Kidney (tissue), 14 donors: Measurements from ENCODE around the gene TULP4. TPM values are rescaled to one million over a fixed set of nuclear protein-coding genes. Genes with fewer than 3 reads are reported as not detected.
A peak's percentile ranks its signal among the peaks of the same experiment; 100 is the strongest.

Experiments used
- DNase-seq, 5 donors: peaks; one replicate each; pipeline ENCODE4 v3.0.0-alpha.2; 2013 to 2020
- FAIRE-seq: peaks from 2 replicates; lab custom pipeline; 2012; peaks lifted over from hg19 to GRCh38; lab: Jason Lieb, UNC
- H3K27ac ChIP-seq, 2 donors: one replicate each; pipeline ENCODE4 v1.7.0; 2013; ENCODE audit warnings: low read depth in 2 of 2, low read length in 2 of 2, inconsistent platforms in 1 of 2
- H3K27me3 ChIP-seq: one replicate; pipeline ENCODE4 v1.7.1; 2013; ENCODE audit warnings: low read length, inconsistent platforms; ENCODE audit not compliant: control insufficient read depth, insufficient read depth
- H3K36me3 ChIP-seq, 3 donors: one replicate each; pipeline versions ENCODE4 v1.7.0 to v1.7.1; 2013; ENCODE audit warnings: low read length in 3 of 3, control low read depth in 1 of 3, inconsistent platforms in 1 of 3; ENCODE audit not compliant: insufficient read depth in 3 of 3, control insufficient read depth in 2 of 3
- H3K4me1 ChIP-seq, 3 donors: one replicate each; pipeline versions ENCODE4 v1.7.0 to v1.7.1; 2013; ENCODE audit warnings: low read length in 3 of 3, inconsistent platforms in 1 of 3, low read depth in 1 of 3; ENCODE audit not compliant: control insufficient read depth in 2 of 3, insufficient read depth in 2 of 3
- H3K4me3 ChIP-seq, 3 donors: one replicate each; pipeline versions ENCODE4 v1.7.0 to v1.8.1; 2013; ENCODE audit warnings: low read length in 3 of 3, control low read depth in 1 of 3, inconsistent platforms in 1 of 3
- H3K9ac ChIP-seq, 3 donors: one replicate each; pipeline versions ENCODE4 v1.7.0 to v1.7.1; 2013; ENCODE audit warnings: low read length in 3 of 3, control low read depth in 1 of 3, inconsistent platforms in 1 of 3
- H3K9me3 ChIP-seq, 3 donors: one replicate each; pipeline versions ENCODE4 v1.7.0 to v1.7.1; 2013; ENCODE audit warnings: low read length in 3 of 3, control low read depth in 1 of 3, inconsistent platforms in 1 of 3; ENCODE audit not compliant: control insufficient read depth in 2 of 3, insufficient read depth in 1 of 3
- intact Hi-C: fragments of 100-400 bp; cut with DNase I; formaldehyde crosslinking; loops from one replicate; pipeline ENCODE4 v1.11.1; 2022
- polyA plus RNA-seq: library from polyadenylated mRNA; stranded (reverse); fragments of 350-450 nt; fragmentation: Illumina TruSeq; extraction: RNeasy Lipid Tissue Mini Kit (QIAGEN cat#74804); gene quantifications from one replicate; pipeline ENCODE4 v1.2.3, GENCODE V29; 2014; ENCODE audit warnings: low read depth, low replicate concordance; ENCODE audit not compliant: insufficient read depth
- total RNA-seq: library from RNA; stranded (reverse); fragmentation: NEBNext Ultra II Directional; extraction: Animal tissue kit (Norgen Biotek cat#: 25700); gene quantifications from one replicate; pipeline ENCODE4 v1.2.1, GENCODE V29; 2021
- TF ChIP-seq, protein P1 (sequence below): IDR thresholded peaks from 3 replicates; pipeline ENCODE4 v1.5.1; 2012; ENCODE audit warnings: mild to moderate bottlenecking, moderate library complexity, borderline replicate concordance; ENCODE audit not compliant: insufficient read depth; ENCODE audit errors: extremely low read depth
- donor health status: control.
- donor health status: control.
- donor health status: control.
- donor health status: control.
- donor health status: control.
- donor health status: DM: yes; HTN: yes; CAD: no.
- donor health status: Normal renal cell carcinoma (clear cell type).

Gene TULP4
- total and polyA plus RNA-seq, 2 donors from 2014 or later = 3.3 to 114 TPM

DNA sequence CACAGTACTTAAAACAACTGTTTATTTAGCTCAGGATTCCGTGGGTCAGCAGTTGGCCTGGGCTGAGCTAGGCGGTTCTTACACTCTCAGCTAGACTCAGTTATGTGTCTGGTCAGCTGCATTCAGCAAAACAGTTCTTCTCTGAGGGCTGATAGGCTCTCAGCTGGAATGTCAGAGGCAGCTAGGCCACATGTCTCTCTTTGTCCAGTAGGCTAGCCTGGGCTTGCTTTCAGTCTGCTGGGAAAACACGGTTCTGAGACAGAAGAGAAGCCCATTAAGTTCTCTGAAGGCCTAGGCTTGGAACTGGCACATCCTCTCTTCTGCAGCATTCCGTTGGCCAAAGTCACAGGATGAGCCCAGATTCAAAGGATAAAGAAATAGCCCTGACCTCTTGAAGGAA lies 65.6 kb downstream of the TULP4 start:
- H3K36me3 ChIP-seq = no peaks in the 10 kb centered on the region
- intact Hi-C loops = no loop called here
- peaks cover 0 to 4% (median 0%) of the 10 kb centered on the region in 3 donors for H3K4me1 ChIP-seq
- no peak for FAIRE-seq
- TF ChIP-seq, protein P1, sequence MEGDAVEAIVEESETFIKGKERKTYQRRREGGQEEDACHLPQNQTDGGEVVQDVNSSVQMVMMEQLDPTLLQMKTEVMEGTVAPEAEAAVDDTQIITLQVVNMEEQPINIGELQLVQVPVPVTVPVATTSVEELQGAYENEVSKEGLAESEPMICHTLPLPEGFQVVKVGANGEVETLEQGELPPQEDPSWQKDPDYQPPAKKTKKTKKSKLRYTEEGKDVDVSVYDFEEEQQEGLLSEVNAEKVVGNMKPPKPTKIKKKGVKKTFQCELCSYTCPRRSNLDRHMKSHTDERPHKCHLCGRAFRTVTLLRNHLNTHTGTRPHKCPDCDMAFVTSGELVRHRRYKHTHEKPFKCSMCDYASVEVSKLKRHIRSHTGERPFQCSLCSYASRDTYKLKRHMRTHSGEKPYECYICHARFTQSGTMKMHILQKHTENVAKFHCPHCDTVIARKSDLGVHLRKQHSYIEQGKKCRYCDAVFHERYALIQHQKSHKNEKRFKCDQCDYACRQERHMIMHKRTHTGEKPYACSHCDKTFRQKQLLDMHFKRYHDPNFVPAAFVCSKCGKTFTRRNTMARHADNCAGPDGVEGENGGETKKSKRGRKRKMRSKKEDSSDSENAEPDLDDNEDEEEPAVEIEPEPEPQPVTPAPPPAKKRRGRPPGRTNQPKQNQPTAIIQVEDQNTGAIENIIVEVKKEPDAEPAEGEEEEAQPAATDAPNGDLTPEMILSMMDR = no peak
- H3K9ac ChIP-seq = no peak overlapping the region
- no peak overlapping the region for H3K4me3 ChIP-seq
- peak in 2 of 5 donors; percentile 22 to 46 for DNase-seq
- no peaks in the 10 kb centered on the region for H3K27me3 ChIP-seq
- H3K27ac ChIP-seq = no peak overlapping the region
- no peaks in the 10 kb centered on the region for H3K9me3 ChIP-seq

DNA sequence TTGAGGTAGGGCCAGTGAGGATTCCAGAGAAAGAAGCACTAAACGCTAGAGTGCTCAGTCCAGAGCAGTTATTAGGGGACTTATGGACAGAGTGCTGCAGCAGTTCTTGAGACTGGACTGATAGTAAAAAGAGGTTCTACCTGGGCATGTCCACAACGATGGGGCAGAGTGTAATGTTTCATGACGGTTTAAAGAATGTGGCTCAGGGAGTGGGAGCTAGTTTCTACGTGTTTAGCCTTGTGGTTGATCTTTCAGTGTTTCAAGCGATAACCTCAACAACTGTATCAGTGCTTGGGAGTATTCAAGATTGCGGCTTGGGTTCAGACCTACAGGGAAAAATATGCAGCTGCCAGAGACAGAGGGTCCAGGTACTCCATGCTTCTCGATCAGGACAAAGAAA lies 67.1 kb downstream of the TULP4 start:
- no peak overlapping the region for H3K4me3 ChIP-seq
- H3K36me3 ChIP-seq = no peaks in the 10 kb centered on the region
- H3K27me3 ChIP-seq = no peaks in the 10 kb centered on the region
- H3K4me1 ChIP-seq = no peaks in the 10 kb centered on the region
- TF ChIP-seq, protein P1 = no peak
- no peak overlapping the region for H3K27ac ChIP-seq
- H3K9me3 ChIP-seq = no peaks in the 10 kb centered on the region
- no peak overlapping the region for H3K9ac ChIP-seq
- intact Hi-C loops = no loop called here
- FAIRE-seq (no peak), DNase-seq (no peak)

DNA sequence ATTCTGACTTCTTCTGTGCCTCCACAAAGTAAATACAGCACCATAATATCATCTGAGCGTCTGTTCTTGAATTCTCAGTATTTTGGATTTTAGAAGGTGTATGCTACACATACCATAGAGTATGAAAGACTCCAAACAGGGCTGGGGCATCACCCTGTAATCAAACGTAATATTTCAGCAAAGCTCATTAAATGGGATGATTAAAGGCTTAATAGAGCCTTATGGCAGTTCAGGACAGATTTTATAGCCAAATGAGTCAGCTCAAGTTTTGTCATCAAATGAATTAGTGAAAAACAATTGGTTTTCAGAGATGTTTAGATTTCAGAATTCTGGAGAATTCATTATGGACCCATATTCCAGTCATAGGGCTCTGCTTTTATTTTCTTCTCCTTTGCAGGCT lies 68.9 kb downstream of the TULP4 start:
- no peak overlapping the region for H3K9ac ChIP-seq
- H3K27me3 ChIP-seq = no peaks in the 10 kb centered on the region
- FAIRE-seq = no peak
- TF ChIP-seq, protein P1 = no peak
- H3K4me1 ChIP-seq = no peaks in the 10 kb centered on the region
- H3K4me3 ChIP-seq = no peak overlapping the region
- no peak overlapping the region for H3K27ac ChIP-seq
- no peaks in the 10 kb centered on the region for H3K36me3 ChIP-seq
- intact Hi-C loops = no loop called here
- no peak for DNase-seq
- no peaks in the 10 kb centered on the region for H3K9me3 ChIP-seq

DNA sequence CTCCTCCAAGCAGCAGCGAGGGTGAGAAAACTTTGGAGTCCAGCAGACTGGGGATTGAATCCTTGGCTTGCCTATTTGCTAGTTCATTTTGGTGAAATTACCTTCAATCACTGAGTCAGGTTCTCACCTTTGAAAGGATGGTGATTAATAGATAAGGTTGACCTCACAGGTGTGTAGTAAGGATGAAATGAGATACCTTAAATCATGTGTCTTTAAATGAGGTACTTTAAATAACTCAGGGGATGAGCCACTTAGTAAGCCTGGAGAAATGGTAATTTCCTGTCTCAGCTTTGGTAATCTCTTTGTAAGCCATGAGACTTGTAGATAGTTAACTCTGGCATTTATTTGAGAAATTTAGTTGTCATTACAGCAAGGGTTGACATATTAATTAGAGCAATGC lies 70.2 kb downstream of the TULP4 start:
- Histone ChIP-seq H3K9ac (no peak overlapping the region), H3K27ac (no peak overlapping the region), H3K36me3 (no peaks in the 10 kb centered on the region), H3K4me1 (no peaks in the 10 kb centered on the region), H3K4me3 (no peak overlapping the region), H3K27me3 (no peaks in the 10 kb centered on the region), H3K9me3 (no peaks in the 10 kb centered on the region)
- TF ChIP-seq, protein P1 = no peak
- FAIRE-seq (no peak), DNase-seq (no peak)
- intact Hi-C loops = no loop called here
